Effector CD4-positive, alpha-beta T cell (primary cell): ENCODE results near the gene HMGN2.

Experiments used
- DNase-seq: peaks from one replicate; pipeline ENCODE4 v3.0.0-alpha.2; 2020
- total RNA-seq: gene quantifications from one replicate; lab custom pipeline; 2026; lab: John Stamatoyannopoulos, UW

The HMGN2 gene
- 140 reads per million, percentile 88 among the genes with 10 or more reads in this experiment for total RNA-seq

GRCh38 chr1:26472320-26472900, at the start of gene HMGN2:
HMGN2 (plus strand) TSS chr1:26472440; CDS start chr1:26472613, 173 bp downstream.
- DNase-seq = peak; percentile 86

GRCh38 chr1:26429721-26430120, 42.5 kb upstream of the HMGN2 start:
- DNase-seq = no peak

DNA sequence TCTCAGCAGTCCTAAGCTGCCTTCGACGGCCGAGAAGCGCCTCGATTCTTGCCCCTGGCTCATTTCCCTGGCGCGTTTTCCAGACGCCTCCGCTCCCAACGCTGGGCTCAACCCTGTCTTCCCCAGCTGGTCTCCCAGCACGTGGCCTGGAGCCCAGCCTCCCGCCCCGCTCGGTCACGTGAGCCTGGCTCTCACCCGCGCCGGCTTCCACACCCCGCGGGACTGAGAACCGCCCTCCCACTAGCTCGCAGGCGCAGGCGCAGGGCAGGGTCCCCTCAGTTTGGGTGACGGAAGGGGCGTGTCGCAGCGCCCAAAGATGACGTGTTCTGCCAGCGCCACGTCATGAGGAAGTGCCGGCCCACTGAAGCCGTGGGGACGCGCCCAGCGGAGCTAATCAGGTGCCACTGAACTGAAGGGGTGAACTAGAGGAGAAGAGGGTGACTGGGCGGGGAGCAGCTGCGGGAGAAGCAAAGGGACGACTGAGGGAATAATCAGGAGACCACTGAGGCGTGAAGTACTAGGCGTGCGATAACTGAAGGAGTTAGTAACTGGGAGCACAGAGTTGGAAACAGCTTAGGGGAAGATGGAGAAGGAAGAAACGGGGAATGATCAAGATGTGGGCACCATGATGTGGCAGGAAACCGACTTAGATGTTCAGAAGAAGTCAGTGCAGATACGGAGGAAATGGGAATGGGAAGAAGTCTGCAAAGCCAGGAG, 40.1 kb upstream of the HMGN2 start, which contains the start of gene DHDDS:
Gene DHDDS (plus strand): TSS at position 343 of the 717 bp plus-strand sequence. CDS start 625 bp downstream, outside the sequence.
- peak; percentile 97 for DNase-seq

DNA sequence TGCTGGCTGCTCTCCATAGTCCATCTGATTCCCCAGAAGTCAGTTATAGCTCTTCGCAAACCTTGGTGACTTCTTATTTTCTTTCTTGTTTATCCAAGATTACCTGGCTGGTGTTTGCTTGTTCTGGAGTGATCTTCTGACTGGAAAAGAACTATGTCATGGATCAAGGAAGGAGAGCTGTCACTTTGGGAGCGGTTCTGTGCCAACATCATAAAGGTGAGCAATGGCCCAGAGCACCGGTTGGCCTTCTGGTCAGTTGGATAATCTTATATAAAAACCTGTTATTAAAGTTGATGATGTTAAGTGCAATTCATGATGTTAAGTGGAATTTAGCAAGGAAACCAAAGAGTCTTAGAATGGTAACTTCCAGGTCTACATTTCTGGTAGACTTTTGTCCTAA, 39.4 kb upstream of the HMGN2 start:
- no peak for DNase-seq

DNA sequence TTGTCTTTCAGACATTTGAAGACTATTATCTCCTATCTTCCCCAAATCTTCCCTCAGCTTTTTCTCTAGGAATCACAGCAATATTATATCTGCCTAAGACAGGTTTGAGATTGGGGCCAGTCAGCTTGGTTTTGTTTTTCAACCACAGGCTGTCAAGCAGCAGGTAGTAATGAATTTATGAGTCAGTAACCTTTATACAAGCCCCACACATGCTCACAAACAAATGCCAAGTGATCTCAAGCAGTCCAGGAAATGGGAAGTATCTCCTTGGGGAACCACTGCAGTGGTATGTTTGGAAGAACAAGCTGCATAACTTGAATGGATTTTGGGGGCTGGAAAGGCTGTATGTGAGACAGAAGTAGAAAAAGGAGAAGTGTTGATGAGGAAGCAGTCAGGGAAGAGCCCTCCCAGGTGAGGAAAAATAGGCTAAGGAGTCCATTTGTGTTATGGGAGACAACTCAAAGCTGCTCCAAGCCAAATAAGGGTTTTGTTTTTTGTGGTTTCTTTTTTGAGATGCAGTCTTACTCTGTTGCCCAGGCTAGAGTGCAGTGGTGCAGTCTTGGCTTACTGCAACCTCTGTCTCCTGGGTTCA, 38.0 kb upstream of the HMGN2 start:
- DNase-seq = no peak

DNA sequence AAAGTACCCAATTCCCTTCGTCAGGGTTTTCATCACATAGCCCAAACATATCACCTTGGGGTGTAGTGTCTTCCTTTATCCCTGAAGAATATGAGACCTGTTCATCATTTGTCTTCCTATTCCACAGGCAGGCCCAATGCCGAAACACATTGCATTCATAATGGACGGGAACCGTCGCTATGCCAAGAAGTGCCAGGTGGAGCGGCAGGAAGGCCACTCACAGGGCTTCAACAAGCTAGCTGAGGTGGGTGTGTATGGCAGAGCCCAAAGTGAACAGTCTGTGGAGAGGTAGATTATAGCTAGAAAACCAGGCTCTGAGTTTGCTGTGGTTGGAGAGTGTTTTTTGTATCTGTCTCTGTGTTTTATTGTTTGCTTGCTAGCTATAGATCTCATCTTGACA, 34.2 kb upstream of the HMGN2 start:
- no peak for DNase-seq

GRCh38 chr1:26440259-26440658, 32.0 kb upstream of the HMGN2 start:
- no peak for DNase-seq

DNA sequence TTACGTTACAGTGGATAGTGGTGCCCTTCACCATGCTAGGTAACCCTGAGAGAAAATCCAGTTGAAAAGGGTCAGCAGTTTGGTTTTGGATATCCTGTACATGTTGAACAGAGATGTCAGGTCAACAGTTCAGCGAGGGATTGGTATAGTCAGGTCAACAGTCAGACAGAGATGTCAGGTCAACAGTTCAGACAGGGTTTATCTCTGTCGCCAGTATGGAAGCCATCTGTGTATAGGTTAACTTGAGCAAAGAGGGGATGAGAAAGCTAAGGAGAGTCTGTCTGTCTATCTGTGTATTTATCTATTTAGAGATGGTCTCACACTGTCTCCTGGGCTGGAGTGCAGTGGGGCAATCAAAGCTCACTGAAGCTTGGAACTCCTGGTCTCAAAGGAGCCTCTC, 22.4 kb upstream of the HMGN2 start:
- DNase-seq = no peak

GRCh38 chr1:26450908-26451307, 21.3 kb upstream of the HMGN2 start:
- no peak for DNase-seq

DNA sequence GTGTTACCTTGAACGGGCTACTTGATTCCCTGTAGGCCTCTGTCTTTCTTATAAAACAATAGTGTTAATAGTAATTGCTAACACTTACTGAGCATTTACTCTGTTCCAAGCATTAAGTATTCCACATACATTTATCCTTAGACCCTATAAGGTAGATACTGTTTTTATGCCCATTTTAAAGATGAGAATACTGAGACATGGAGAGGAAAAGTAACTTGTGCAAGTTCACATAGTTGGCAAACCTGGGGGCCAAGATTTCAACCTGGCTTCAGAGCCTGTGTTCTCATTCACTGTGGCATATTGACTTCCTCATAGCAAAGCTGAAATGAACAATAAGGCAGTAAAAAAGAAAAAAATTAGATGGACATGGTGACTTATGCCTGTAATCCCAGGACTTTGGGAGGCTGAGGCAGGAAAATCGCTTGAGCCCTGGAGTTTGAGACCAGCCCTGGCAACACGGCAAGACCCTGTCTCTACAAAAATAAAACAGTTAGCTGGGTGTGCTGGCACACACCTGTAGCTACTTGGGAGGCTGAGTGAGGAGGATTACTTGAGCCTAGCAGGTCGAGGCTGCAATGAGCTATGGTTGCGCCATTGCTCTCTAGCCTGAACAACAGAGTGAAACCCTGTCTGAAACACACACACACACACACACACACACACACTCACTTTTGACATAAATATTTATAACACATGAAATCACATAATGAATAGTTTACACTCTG, 19.6 kb upstream of the HMGN2 start:
- DNase-seq = no peak

- no peak for DNase-seq
Measured at GRCh38 chr1:26459148-26459547, 13.1 kb upstream of the HMGN2 start.

- DNase-seq = no peak
Measured at GRCh38 chr1:26459573-26460031, 12.6 kb upstream of the HMGN2 start.

- DNase-seq = no peak
Measured at GRCh38 chr1:26468911-26469310, 3.3 kb upstream of the HMGN2 start.

DNA sequence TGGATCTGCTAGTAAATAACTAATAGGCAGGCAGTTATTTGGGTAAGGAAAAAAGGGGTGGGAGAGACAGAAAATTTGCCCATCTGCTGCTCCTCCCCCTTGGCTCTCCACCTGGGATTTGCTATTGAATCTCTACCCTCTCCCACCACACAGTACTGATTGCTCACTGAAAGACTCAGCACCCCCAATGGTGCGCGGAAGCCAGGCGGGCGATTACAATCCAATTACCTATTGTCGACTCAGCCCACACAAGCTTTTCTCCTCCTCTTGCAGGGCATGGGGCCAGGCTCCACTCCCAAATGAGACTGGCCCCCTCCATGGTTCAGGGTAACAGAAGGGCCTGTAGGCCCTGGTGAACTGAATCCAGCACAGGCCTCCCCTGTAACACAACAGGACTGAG, 2.7 kb upstream of the HMGN2 start:
- no peak for DNase-seq

DNA sequence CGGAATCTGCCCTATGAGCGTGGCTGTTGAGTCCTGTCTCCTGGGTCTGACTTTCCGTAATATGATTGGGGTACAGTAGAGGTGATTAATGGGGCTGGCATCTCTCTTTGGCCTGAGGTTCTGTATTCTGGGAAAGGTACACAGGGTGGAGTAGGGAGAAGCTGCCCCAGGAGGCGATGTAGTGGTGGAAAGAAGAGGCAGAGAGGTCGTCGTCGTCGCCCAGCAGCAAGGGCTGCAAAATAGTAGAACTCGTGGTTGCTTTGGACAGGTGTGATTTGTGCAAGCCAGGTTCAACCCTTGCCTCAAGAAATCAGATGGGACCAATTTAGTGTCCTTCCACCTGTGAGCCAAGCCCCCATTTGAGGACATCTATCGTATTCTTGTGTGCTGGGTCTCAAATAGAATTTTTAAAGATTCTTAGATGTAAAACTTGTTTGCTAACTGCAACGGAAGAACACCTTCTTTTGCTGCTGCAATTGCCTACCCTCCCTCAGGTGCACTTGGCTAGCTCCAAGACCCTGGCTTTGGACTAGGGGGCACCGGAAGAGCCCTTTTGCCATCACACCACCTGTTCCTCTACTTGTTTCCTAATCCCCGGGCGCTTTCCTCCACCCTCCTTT, 1.3 kb upstream of the HMGN2 start:
- DNase-seq = no peak

GRCh38 chr1:26471498-26472319, 531 bp upstream of the HMGN2 start:
- peak; percentile 26 for DNase-seq

DNA sequence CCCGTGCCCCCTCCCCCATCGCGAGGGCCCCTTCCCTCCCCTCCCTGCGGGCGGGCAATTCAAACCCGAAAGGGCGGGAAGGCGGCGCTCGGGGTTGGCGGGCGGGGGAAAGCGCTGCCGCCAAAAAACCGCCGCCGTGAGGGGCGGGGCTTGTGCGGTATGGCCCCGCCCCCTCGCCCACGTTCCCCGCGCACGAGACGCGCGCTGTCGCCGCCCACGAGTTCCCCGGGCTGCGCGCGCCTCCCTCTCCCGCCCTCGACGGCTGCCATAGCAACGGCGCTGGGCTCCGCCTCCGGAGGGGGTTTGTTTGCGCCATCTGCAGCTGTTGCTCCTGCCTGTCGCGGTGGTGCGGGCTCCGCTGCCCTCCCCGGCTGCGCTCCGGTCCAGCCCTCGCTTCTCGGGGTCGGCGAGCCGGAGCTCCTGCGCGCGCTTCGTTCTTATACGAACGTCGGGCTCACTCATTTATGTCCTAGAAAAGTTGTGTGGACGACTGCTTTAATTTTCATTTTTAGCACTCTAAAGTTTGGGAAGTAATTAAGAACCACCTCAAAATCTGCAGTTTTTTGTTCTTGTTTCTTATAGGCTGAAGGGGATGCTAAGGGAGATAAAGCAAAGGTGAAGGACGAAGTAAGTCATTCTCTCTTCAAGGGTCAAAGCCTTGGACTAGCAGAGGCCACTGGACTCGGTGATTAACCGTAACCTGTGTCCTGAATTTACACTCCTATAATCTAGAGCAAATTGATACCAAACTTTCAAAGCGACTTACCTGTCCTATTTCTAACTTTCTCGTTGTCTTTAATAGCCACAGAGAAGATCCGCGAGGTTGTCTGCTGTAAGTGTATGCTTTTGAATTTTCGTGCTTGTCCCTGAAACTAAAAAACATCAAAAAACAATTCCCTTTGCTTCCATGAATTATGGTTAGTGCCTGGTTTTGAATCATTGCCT, 933 bp downstream of the HMGN2 start:
- peak; percentile 95 for DNase-seq

DNA sequence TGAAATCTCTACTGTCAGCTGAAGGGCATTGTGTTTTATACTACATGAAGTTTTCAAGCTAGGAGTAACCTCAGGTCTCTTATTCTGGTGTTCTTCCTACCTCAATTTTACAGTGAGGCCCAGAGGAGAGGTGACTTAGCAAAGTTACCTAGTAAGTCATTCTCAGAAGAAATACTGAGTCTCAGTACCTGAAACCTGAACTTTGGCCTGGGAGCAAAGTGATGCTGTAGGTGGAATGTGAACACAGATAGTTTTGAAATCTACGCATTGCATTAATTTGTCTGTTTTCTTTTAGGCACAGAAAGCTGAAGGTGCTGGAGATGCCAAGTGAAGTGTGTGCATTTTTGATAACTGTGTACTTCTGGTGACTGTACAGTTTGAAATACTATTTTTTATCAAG, 2.6 kb downstream of the HMGN2 start:
- DNase-seq = no peak

DNA sequence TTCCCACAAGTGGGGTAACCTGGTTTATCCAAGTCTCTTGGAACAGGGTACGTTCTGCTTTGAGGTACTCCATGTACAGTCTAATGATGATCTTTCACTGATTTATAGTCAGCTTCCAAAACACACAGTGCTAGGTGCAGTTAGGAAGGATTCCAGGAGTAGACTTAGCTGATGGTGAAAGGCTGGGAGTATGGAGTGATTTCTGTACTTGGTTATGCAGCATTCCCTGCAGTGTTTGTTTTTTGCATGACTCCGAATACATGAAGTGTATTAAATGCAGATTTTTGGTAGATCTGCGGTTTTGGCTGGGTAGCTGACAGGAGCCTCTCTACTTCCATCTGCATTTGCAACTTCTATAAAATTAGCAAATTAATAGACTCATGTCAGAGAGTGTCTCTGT, 3.7 kb downstream of the HMGN2 start:
- no peak for DNase-seq

DNA sequence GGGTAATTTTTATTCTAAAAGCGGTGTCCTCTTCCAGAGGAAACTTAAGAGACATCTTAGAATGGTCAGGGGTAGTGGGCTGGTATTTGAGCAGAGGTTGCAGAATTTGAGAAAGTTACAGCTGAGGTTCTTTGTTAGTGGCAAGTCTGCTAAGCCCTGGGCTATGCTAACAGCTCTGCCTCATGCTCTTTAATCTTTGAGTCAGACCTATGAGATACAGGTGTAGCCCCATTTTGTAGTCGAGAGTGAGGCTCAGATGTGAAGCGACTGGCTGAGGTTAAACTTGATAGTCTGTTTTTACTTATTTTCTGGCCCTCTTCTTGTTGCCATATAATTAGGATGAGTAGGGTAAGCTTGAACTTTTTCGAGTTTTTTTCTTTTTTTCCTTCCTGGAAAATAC, 4.7 kb downstream of the HMGN2 start:
- DNase-seq = no peak
